B cell (primary cell): ENCODE measurements around the gene PCDHB7. TPM values are rescaled to one million over a fixed set of nuclear protein-coding genes. Genes with fewer than 3 reads are reported as not detected.
"Not testable (repeated sequence)": the region's sequence is repeated elsewhere in the genome, so short reads cannot be mapped to it uniquely, and the experiment has no call there.

ENCODE experiments used
- ATAC-seq: fragments of 200-7000 bp; cut with Tn5 transposase; one replicate; pipeline ENCODE4 v1.10.0; 2021; ENCODE audit warnings: low read depth, mild to moderate bottlenecking, moderate number of reproducible peaks, moderate library complexity
- CTCF ChIA-PET: fragments of 350-600 bp; sonication (Branson Sonifier 250); formaldehyde crosslinking; loops from one replicate; lab custom pipeline; 2021; ENCODE audit warnings: antibody characterized with exemption, inconsistent platforms; lab: Charles Lee
- POLR2A ChIA-PET: fragments of 350-600 bp; sonication (Branson Sonifier 250); formaldehyde crosslinking; loops from one replicate; lab custom pipeline; 2021; ENCODE audit warnings: antibody characterized with exemption; lab: Charles Lee
- DNase-seq: peaks from one replicate; pipeline ENCODE4 v3.0.0; 2013
- H2AFZ ChIP-seq: 2 replicates; pipeline ENCODE4 v1.6.1; 2012; ENCODE audit warnings: mild to moderate bottlenecking, low read depth, low read length; ENCODE audit not compliant: insufficient read depth, poor library complexity, severe bottlenecking
- H3K27ac ChIP-seq, 2 donors: 1 replicate in 1 of 2; 2 replicates in 1 of 2; pipeline ENCODE4 v1.5.1; 2012 to 2013; ENCODE audit warnings: low read length in 2 of 2, mild to moderate bottlenecking in 2 of 2, moderate library complexity in 1 of 2
- H3K27me3 ChIP-seq, 4 experiments: fragments of 200-600 bp in 1 of 4; sonication (generic) in 1 of 4; replicated peaks in 1 of 4; 1 replicate in 2 of 4; 2 replicates in 2 of 4; pipeline versions ENCODE4 v1.6.1 to v1.7.0; 2013 to 2016; ENCODE audit warnings: low read length in 3 of 4, mild to moderate bottlenecking in 2 of 4, mixed read lengths in 1 of 4, moderate library complexity in 1 of 4; ENCODE audit not compliant: insufficient read depth in 4 of 4, control insufficient read depth in 3 of 4; ENCODE audit errors: control extremely low read depth in 1 of 4
- H3K36me3 ChIP-seq, 2 experiments: replicated peaks in 1 of 2; 1 replicate in 1 of 2; 2 replicates in 1 of 2; pipeline versions ENCODE4 v1.6.1 to v1.7.1; 2013; ENCODE audit warnings: low read length in 1 of 2; ENCODE audit not compliant: insufficient read depth in 2 of 2, control insufficient read depth in 1 of 2; ENCODE audit errors: control extremely low read depth in 1 of 2, extremely low read depth in 1 of 2
- H3K4me1 ChIP-seq, 2 donors: fragments of 200-600 bp in 1 of 2; sonication (generic) in 1 of 2; 1 replicate in 1 of 2; 2 replicates in 1 of 2; pipeline versions ENCODE4 v1.5.1 to v1.6.1; 2013 to 2017; ENCODE audit warnings: low read length in 2 of 2; ENCODE audit not compliant: control insufficient read depth in 2 of 2, insufficient read depth in 2 of 2
- H3K4me2 ChIP-seq: replicated peaks from 2 replicates; pipeline ENCODE3; 2012; ENCODE audit warnings: mild to moderate bottlenecking, low read depth, low read length; ENCODE audit not compliant: poor library complexity, severe bottlenecking
- H3K4me3 ChIP-seq, 5 experiments: fragments of 200-600 bp in 1 of 5; sonication (generic) in 1 of 5; 1 replicate in 3 of 5; 2 replicates in 2 of 5; pipeline versions ENCODE4 v1.5.1 to v1.7.0; 2011 to 2016; ENCODE audit warnings: low read length in 4 of 5, mild to moderate bottlenecking in 4 of 5, low read depth in 2 of 5, control low read depth in 1 of 5, moderate library complexity in 1 of 5; ENCODE audit not compliant: insufficient read depth in 1 of 5; ENCODE audit errors: control extremely low read depth in 1 of 5, extremely low read depth in 1 of 5
- H3K79me2 ChIP-seq: fragments of 200-600 bp; sonication (generic); one replicate; pipeline ENCODE4 v1.6.0; 2016; ENCODE audit warnings: low read length; ENCODE audit not compliant: control insufficient read depth, insufficient read depth
- H3K9ac ChIP-seq: fragments of 200-600 bp; sonication (generic); 2 replicates; pipeline ENCODE4 v1.6.1; 2017; ENCODE audit warnings: mild to moderate bottlenecking, low read length, moderate library complexity
- H3K9me3 ChIP-seq, 3 donors: one replicate each; pipeline versions ENCODE4 v1.6.1 to v1.7.1; 2013; ENCODE audit warnings: low read length in 2 of 3; ENCODE audit not compliant: control insufficient read depth in 2 of 3, insufficient read depth in 1 of 3; ENCODE audit errors: control extremely low read depth in 1 of 3
- H4K20me1 ChIP-seq: 2 replicates; pipeline ENCODE4 v1.6.0; 2012; ENCODE audit warnings: mild to moderate bottlenecking, low read length; ENCODE audit not compliant: insufficient read depth, control insufficient read depth, poor library complexity, severe bottlenecking
- H3K27ac Mint-ChIP-seq: one replicate; pipeline ENCODE4 v1.8.0; 2021; ENCODE audit warnings: mixed read lengths
- H3K27me3 Mint-ChIP-seq: one replicate; pipeline ENCODE4 v1.8.0; 2021; ENCODE audit warnings: mixed read lengths
- H3K4me1 Mint-ChIP-seq: one replicate; pipeline ENCODE4 v1.8.0; 2021; ENCODE audit warnings: mixed read lengths
- H3K4me3 Mint-ChIP-seq: one replicate; pipeline ENCODE4 v1.8.0; 2021; ENCODE audit warnings: mixed read lengths
- H3K9me3 Mint-ChIP-seq: one replicate; pipeline ENCODE4 v1.8.0; 2022; ENCODE audit warnings: mixed read lengths; ENCODE audit not compliant: insufficient read depth
- CTCF ChIP-seq: fragments of 200-600 bp; IDR thresholded peaks from one replicate; pipeline ENCODE4 v1.8.0; 2022; ENCODE audit warnings: antibody characterized with exemption, mild to moderate bottlenecking
- EZH2 ChIP-seq: IDR thresholded peaks from 2 replicates; pipeline ENCODE4 v1.6.1; 2012; ENCODE audit warnings: borderline replicate concordance, low read depth, mild to moderate bottlenecking, moderate library complexity, low read length; ENCODE audit not compliant: insufficient read depth, poor library complexity, severe bottlenecking
- WGBS: methylation state at CpG from one replicate; pipeline ENCODE4 v1.1.5; 2013; ENCODE audit warnings: missing lambda C conversion rate; ENCODE audit not compliant: insufficient coverage; 5-methylcytosine and 5-hydroxymethylcytosine counted together
- intact Hi-C: fragments of 100-400 bp; cut with micrococcal nuclease; formaldehyde crosslinking; loops from one replicate; pipeline ENCODE4 v1.10.0; 2022
- polyA minus RNA-seq: library from RNA; depleted of rRNA, polyadenylated mRNA; stranded (reverse); fragments of >200 nt; gene quantifications from 2 replicates; pipeline ENCODE4 v1.2.3, GENCODE V29; 2012
- polyA plus RNA-seq: library from polyadenylated mRNA; depleted of rRNA; stranded (reverse); fragments of >200 nt; gene quantifications from 2 replicates; pipeline ENCODE4 v1.2.3, GENCODE V29; 2012
- total RNA-seq, 2 donors: library from RNA; stranded (reverse); fragments of 120-200 nt in 1 of 2; gene quantifications; 1 replicate in 1 of 2; 2 replicates in 1 of 2; pipeline versions ENCODE4 v1.2.3 to v1.2.4, GENCODE V29; 2013 to 2022

PCDHB7 gene
- total RNA-seq (not detected in 2 replicates), polyA plus RNA-seq (not detected in 2 replicates), polyA minus RNA-seq (not detected in 2 replicates)
- 0.05 TPM for total RNA-seq (2013)

GRCh38 chr5:141172381-141173204 is at the start of gene PCDHB7:
Gene PCDHB7, plus strand, starts transcription at chr5:141172644. Its CDS starts 192 bp downstream, at chr5:141172836.
- H3K4me3 Mint-ChIP-seq = no peak within 1 kb of the TSS
- peaks cover 2% of the 10 kb centered on the region for H3K4me1 Mint-ChIP-seq
- TF ChIP-seq EZH2 (no peak), CTCF (peak; percentile 44)
- Histone ChIP-seq H3K9ac (no peak within 1 kb of the TSS), H3K36me3 (no peaks in the 10 kb centered on the region), H3K27ac (no peak within 1 kb of the TSS), H4K20me1 (no peaks in the 10 kb centered on the region), H3K4me2 (peak within 1 kb of the TSS; percentile 15), H3K4me3 (no peak within 1 kb of the TSS), H3K4me1 (peaks cover 0 to 4% of the 10 kb centered on the region in 2 donors), H3K27me3 (peaks cover 0 to 3% (median 1%) of the 10 kb centered on the region in 4 experiments), H2AFZ (peak within 1 kb of the TSS; percentile 51), H3K9me3 (peaks cover 2 to 20% (median 3%) of the 10 kb centered on the region in 3 donors), H3K79me2 (no peaks in the 10 kb centered on the region)
- ChIA-PET CTCF (no interaction called here), POLR2A (no interaction called here)
- no peaks in the 10 kb centered on the region for H3K9me3 Mint-ChIP-seq
- 57% methylated on average over 11 of the region's 20 CpGs for WGBS
- H3K27ac Mint-ChIP-seq = no peak within 1 kb of the TSS
- ATAC-seq (no peak), DNase-seq (peak; percentile 18)
- H3K27me3 Mint-ChIP-seq = peaks cover 14% of the 10 kb centered on the region
- intact Hi-C loops = no loop called here

GRCh38 chr5:141123396-141124135 is 48.9 kb upstream of the PCDHB7 start:
- intact Hi-C loops, POLR2A ChIA-PET, DNase-seq, H3K9ac ChIP-seq, ATAC-seq, H3K79me2 ChIP-seq, H3K36me3 ChIP-seq, H3K4me1 Mint-ChIP-seq, H3K27ac ChIP-seq, H3K4me1 ChIP-seq, CTCF ChIA-PET, H3K27ac Mint-ChIP-seq, H3K4me3 Mint-ChIP-seq, H4K20me1 ChIP-seq, H2AFZ ChIP-seq, H3K4me2 ChIP-seq, H3K9me3 Mint-ChIP-seq, H3K4me3 ChIP-seq: not testable (repeated sequence)
- H3K27me3 ChIP-seq = peaks cover 0 to 11% (median 5%) of the 10 kb centered on the region in 4 experiments
- H3K27me3 Mint-ChIP-seq = peaks cover 17% of the 10 kb centered on the region
- 46% methylated on average over 36 of the region's 73 CpGs for WGBS
- peaks cover 3 to 19% (median 5%) of the 10 kb centered on the region in 3 donors for H3K9me3 ChIP-seq
